IMR-90 (cell line): ENCODE measurements around the gene USP40. TPM values are rescaled to one million over a fixed set of nuclear protein-coding genes. Genes with fewer than 3 reads are reported as not detected.

Experiments used
- ATAC-seq: fragments of 200-7000 bp; cut with Tn5 transposase; 2 replicates; pipeline ENCODE4 v1.9.1; 2020; ENCODE audit warnings: low read depth, mild to moderate bottlenecking, moderate library complexity
- BruUV-seq: library from RNA; stranded (reverse); fragments of 400-500 nt; replicated peaks from 2 replicates; lab custom pipeline; 2021; lab: Mats Ljungman, UMichigan
- CTCF ChIA-PET: fragments of 300-600 bp; formaldehyde crosslinking; extraction: SDS; loops from one replicate; lab custom pipeline; 2021; ENCODE audit warnings: antibody characterized with exemption; lab: Yijun Ruan, JAX
- POLR2A ChIA-PET: fragments of 300-600 bp; sonication (Branson Sonifier 250); formaldehyde crosslinking; loops from one replicate; lab custom pipeline; 2022; ENCODE audit warnings: antibody characterized with exemption; ENCODE audit not compliant: unreplicated experiment; lab: Charles Lee
- DNase-seq: peaks from one replicate; pipeline ENCODE4 v3.0.0; 2013
- H2AFZ ChIP-seq: replicated peaks from 2 replicates; pipeline ENCODE3; 2013; ENCODE audit warnings: low read length, mild to moderate bottlenecking; ENCODE audit not compliant: poor library complexity
- H2AK5ac ChIP-seq: 2 replicates; pipeline ENCODE4 v1.6.1; 2013; ENCODE audit warnings: low read depth, low read length, inconsistent platforms
- H2AK9ac ChIP-seq: replicated peaks from 2 replicates; pipeline ENCODE3; 2013; ENCODE audit warnings: mild to moderate bottlenecking, low read depth, low read length, moderate library complexity; ENCODE audit not compliant: poor library complexity
- H2BK120ac ChIP-seq: 2 replicates; pipeline ENCODE4 v1.6.1; 2013; ENCODE audit warnings: low read depth, low read length, inconsistent platforms
- H2BK15ac ChIP-seq: 3 replicates; pipeline ENCODE4 v1.6.1; 2013; ENCODE audit warnings: low read depth, low read length, inconsistent platforms
- H2BK20ac ChIP-seq: 2 replicates; pipeline ENCODE4 v1.6.1; 2013; ENCODE audit warnings: low read depth, mild to moderate bottlenecking, inconsistent platforms, low read length, moderate library complexity
- H2BK5ac ChIP-seq: 2 replicates; pipeline ENCODE4 v1.6.1; 2013; ENCODE audit warnings: mild to moderate bottlenecking, low read depth, low read length, inconsistent platforms; ENCODE audit not compliant: poor library complexity, severe bottlenecking
- H3K14ac ChIP-seq: replicated peaks from 2 replicates; pipeline ENCODE4 v1.6.1; 2013; ENCODE audit warnings: low read depth, low read length, inconsistent platforms
- H3K18ac ChIP-seq: 2 replicates; pipeline ENCODE4 v1.6.1; 2013; ENCODE audit warnings: low read depth, low read length, control low read depth
- H3K23ac ChIP-seq: 2 replicates; pipeline ENCODE4 v1.6.1; 2013; ENCODE audit warnings: low read depth, low read length, inconsistent platforms
- H3K27ac ChIP-seq: 2 replicates; pipeline ENCODE4 v1.5.1; 2013; ENCODE audit warnings: mild to moderate bottlenecking, control low read depth, low read length; ENCODE audit not compliant: insufficient read depth
- H3K27me3 ChIP-seq: 2 replicates; pipeline ENCODE4 v1.6.1; 2013; ENCODE audit warnings: low read length; ENCODE audit not compliant: control insufficient read depth, insufficient read depth
- H3K36me3 ChIP-seq: 2 replicates; pipeline ENCODE4 v1.6.1; 2013; ENCODE audit warnings: low read length, mixed read lengths; ENCODE audit not compliant: control insufficient read depth, insufficient read depth
- H3K4ac ChIP-seq: 2 replicates; pipeline ENCODE4 v1.6.1; 2013; ENCODE audit warnings: low read depth, low read length, inconsistent platforms
- H3K4me1 ChIP-seq: 2 replicates; pipeline ENCODE4 v1.6.1; 2013; ENCODE audit warnings: low read length, mixed read lengths; ENCODE audit not compliant: control insufficient read depth, insufficient read depth
- H3K4me2 ChIP-seq: 2 replicates; pipeline ENCODE4 v1.6.1; 2013; ENCODE audit warnings: low read depth, mild to moderate bottlenecking, control low read depth, low read length, moderate library complexity
- H3K4me3 ChIP-seq: 2 replicates; pipeline ENCODE4 v1.5.1; 2013; ENCODE audit warnings: low read depth, mild to moderate bottlenecking, control low read depth, low read length, moderate library complexity; ENCODE audit not compliant: insufficient read depth
- H3K56ac ChIP-seq: 2 replicates; pipeline ENCODE4 v1.6.1; 2013; ENCODE audit warnings: low read length, inconsistent platforms; ENCODE audit not compliant: insufficient read depth; ENCODE audit errors: extremely low read depth
- H3K79me1 ChIP-seq, 2 experiments: 2 replicates each; pipeline ENCODE4 v1.6.1; 2013; ENCODE audit warnings: low read length in 2 of 2, inconsistent platforms in 1 of 2, low read depth in 1 of 2
- H3K9ac ChIP-seq: 2 replicates; pipeline ENCODE4 v1.6.1; 2013; ENCODE audit warnings: low read depth, low read length, control low read depth
- H3K9me1 ChIP-seq: 2 replicates; pipeline ENCODE4 v1.6.1; 2013; ENCODE audit warnings: low read length, inconsistent platforms; ENCODE audit not compliant: insufficient read depth
- H3K9me3 ChIP-seq: 2 replicates; pipeline ENCODE4 v1.6.1; 2013; ENCODE audit warnings: low read length; ENCODE audit not compliant: control insufficient read depth, insufficient read depth
- H4K20me1 ChIP-seq: 2 replicates; pipeline ENCODE4 v1.6.1; 2013; ENCODE audit warnings: low read length, inconsistent platforms; ENCODE audit not compliant: insufficient read depth
- H4K5ac ChIP-seq: 2 replicates; pipeline ENCODE4 v1.6.1; 2013; ENCODE audit warnings: mild to moderate bottlenecking, low read depth, low read length, control low read depth
- H4K8ac ChIP-seq, 2 experiments: 2 replicates each; pipeline ENCODE4 v1.6.1; 2013; ENCODE audit warnings: low read depth in 2 of 2, low read length in 2 of 2, control low read depth in 1 of 2, inconsistent platforms in 1 of 2
- H4K91ac ChIP-seq: 2 replicates; pipeline ENCODE4 v1.6.1; 2013; ENCODE audit warnings: low read depth, low read length, inconsistent platforms; ENCODE audit not compliant: insufficient read depth
- BHLHE40 ChIP-seq: fragments of 150-350 bp; IDR thresholded peaks from 2 replicates; pipeline ENCODE4 v1.6.1; 2016; ENCODE audit warnings: mild to moderate bottlenecking, low read depth, low read length
- CHD1 ChIP-seq: IDR thresholded peaks from 2 replicates; pipeline ENCODE4 v1.6.1; 2012; ENCODE audit warnings: low read depth, low read length, improper control_type of control experiment
- CTCF ChIP-seq: conservative IDR thresholded peaks from 2 replicates; pipeline ENCODE4 v1.5.1; 2012; ENCODE audit warnings: mild to moderate bottlenecking, low read depth, low read length, improper control_type of control experiment
- FOS ChIP-seq: fragments of 150-350 bp; IDR thresholded peaks from 2 replicates; pipeline ENCODE4 v1.6.1; 2016; ENCODE audit warnings: low read depth, low read length
- NFE2L2 ChIP-seq: fragments of 150-350 bp; IDR thresholded peaks from 2 replicates; pipeline ENCODE4 v1.6.1; 2016; ENCODE audit warnings: low read depth, mild to moderate bottlenecking, low read length
- RCOR1 ChIP-seq: IDR thresholded peaks from 2 replicates; pipeline ENCODE4 v1.6.1; 2012; ENCODE audit warnings: mild to moderate bottlenecking, low read length, improper control_type of control experiment; ENCODE audit not compliant: insufficient replicate concordance
- USF2 ChIP-seq: fragments of 150-350 bp; IDR thresholded peaks from 2 replicates; pipeline ENCODE4 v1.6.1; 2017; ENCODE audit warnings: mild to moderate bottlenecking, antibody characterized with exemption, low read length, low read depth
- WGBS, 2 experiments: methylation state at CpG; one replicate each; pipeline versions ENCODE4 v1.1.5 to v1.1.7; 2013; ENCODE audit warnings: missing lambda C conversion rate in 2 of 2; ENCODE audit not compliant: insufficient read length in 1 of 2; ENCODE audit errors: extremely low coverage in 2 of 2; 5-methylcytosine and 5-hydroxymethylcytosine counted together
- dilution Hi-C: fragments of 300-500 bp; cut with HindIII; formaldehyde crosslinking; loops from one replicate; pipeline ENCODE4 v1.14.3; 2018; ENCODE audit warnings: low sequenced_read_pairs; ENCODE audit not compliant: unreplicated experiment
- in situ Hi-C: fragments of 300-500 bp; cut with MboI; formaldehyde crosslinking; loops from 3 replicates; pipeline ENCODE4 v1.14.3; 2019; ENCODE audit warnings: low sequenced_read_pairs, inconsistent platforms, mixed read lengths
- intact Hi-C: fragments of 100-400 bp; cut with micrococcal nuclease; formaldehyde crosslinking; loops from 2 replicates; pipeline ENCODE4 v1.10.0; 2022
- polyA plus RNA-seq, 3 experiments: library from polyadenylated mRNA; depleted of rRNA; stranded (reverse); fragments of >200 nt; gene quantifications; 2 replicates each; pipeline ENCODE4 v1.2.3, GENCODE V29; 2012; ENCODE audit warnings: low replicate concordance in 1 of 3
- total RNA-seq: library from RNA; depleted of rRNA; stranded (reverse); fragments of >200 nt; gene quantifications from 2 replicates; pipeline ENCODE4 v1.2.3, GENCODE V29; 2012

USP40 gene
- total and polyA plus RNA-seq, 2 of the 4 experiments (the other 2 are of a cell fraction), result 30.1 to 30.8 TPM

DNA sequence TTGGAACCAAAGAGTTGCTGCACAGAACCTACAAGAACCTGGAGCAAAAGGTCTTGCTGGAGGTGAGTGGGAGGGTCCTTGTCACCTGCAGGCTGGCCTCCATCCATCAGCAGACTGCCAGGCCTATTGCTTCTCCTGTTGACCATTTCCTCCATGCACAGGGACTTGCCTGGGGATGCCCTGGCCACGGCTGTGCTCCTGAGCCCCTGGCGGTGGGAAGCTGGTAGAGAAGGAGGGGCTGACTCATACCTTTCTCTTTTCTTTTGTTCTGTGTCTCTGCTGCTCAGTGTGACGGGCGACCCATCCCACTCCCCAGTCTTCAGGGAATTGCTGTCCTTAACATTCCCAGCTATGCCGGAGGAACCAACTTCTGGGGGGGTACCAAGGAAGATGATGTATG, 109.6 kb downstream of the USP40 start:
- Histone ChIP-seq H3K79me1 (no peaks in the 10 kb centered on the region), H2BK15ac (no peak overlapping the region), H3K9ac (no peak overlapping the region), H3K18ac (no peak overlapping the region), H4K5ac (no peak overlapping the region), H3K9me1 (peaks cover 4% of the 10 kb centered on the region; the same call in 1 of the 2 replicates), H3K9me3 (no peaks in the 10 kb centered on the region), H4K91ac (no peak overlapping the region), H3K4me2 (no peak overlapping the region), H2BK20ac (no peak overlapping the region), H2AFZ (no peak overlapping the region), H2AK9ac (no peak overlapping the region), H3K23ac (no peak overlapping the region), H2BK120ac (no peak overlapping the region), H3K14ac (no peak overlapping the region), H3K4me1 (no peaks in the 10 kb centered on the region), H2BK5ac (no peak overlapping the region), H4K8ac (no peak overlapping the region), H3K4me3 (no peak overlapping the region), H2AK5ac (no peak overlapping the region), H4K20me1 (no peaks in the 10 kb centered on the region), H3K27me3 (no peaks in the 10 kb centered on the region), H3K4ac (no peak overlapping the region), H3K27ac (no peak overlapping the region), H3K56ac (no peak overlapping the region), H3K36me3 (peaks cover 52% of the 10 kb centered on the region)
- BruUV-seq, result no TSS peak
- ChIA-PET POLR2A (no interaction called here), CTCF (no interaction called here)
- TF ChIP-seq CHD1 (no peak), RCOR1 (no peak), CTCF (no peak), NFE2L2 (no peak), FOS (no peak), BHLHE40 (no peak), USF2 (no peak)
- WGBS, 2 experiments, result no CpG with 5 or more reads among the region's 5 CpGs
- dilution Hi-C loops, result no loop called here
- DNase-seq (no peak), ATAC-seq (no peak)
- in situ Hi-C loops, result loop anchor here (25.0 kb wide), 1 partner anchor 380 kb away; no protein-coding TSS in a partner anchor
- intact Hi-C loops, result no loop called here
